IMR-90 (cell line): ENCODE results near the gene ACSF2.

ENCODE experiments used
- BHLHE40 ChIP-seq: fragments of 150-350 bp; IDR thresholded peaks from 2 replicates; pipeline ENCODE4 v1.6.1; 2016; ENCODE audit warnings: mild to moderate bottlenecking, low read depth, low read length
- CEBPB ChIP-seq: IDR thresholded peaks from 2 replicates; pipeline ENCODE4 v1.6.1; 2012; ENCODE audit warnings: low read depth, low read length, improper control_type of control experiment
- CHD1 ChIP-seq: IDR thresholded peaks from 2 replicates; pipeline ENCODE4 v1.6.1; 2012; ENCODE audit warnings: low read depth, low read length, improper control_type of control experiment
- MAFK ChIP-seq: IDR thresholded peaks from 2 replicates; pipeline ENCODE4 v1.6.1; 2012; ENCODE audit warnings: low read depth, low read length, improper control_type of control experiment
- MAZ ChIP-seq: IDR thresholded peaks from 2 replicates; pipeline ENCODE4 v1.6.1; 2012; ENCODE audit warnings: low read depth, mild to moderate bottlenecking, low read length, improper control_type of control experiment, moderate library complexity, borderline replicate concordance
- MXI1 ChIP-seq: IDR thresholded peaks from 2 replicates; pipeline ENCODE4 v1.6.1; 2012; ENCODE audit warnings: low read depth, mild to moderate bottlenecking, low read length, moderate library complexity, borderline replicate concordance
- POLR2A ChIP-seq: IDR thresholded peaks from 2 replicates; pipeline ENCODE4 v1.6.1; 2012; ENCODE audit warnings: mild to moderate bottlenecking, low read depth, low read length
- RAD21 ChIP-seq: IDR thresholded peaks from 2 replicates; pipeline ENCODE4 v1.6.1; 2012; ENCODE audit warnings: low read length, improper control_type of control experiment
- RCOR1 ChIP-seq: IDR thresholded peaks from 2 replicates; pipeline ENCODE4 v1.6.1; 2012; ENCODE audit warnings: mild to moderate bottlenecking, low read length, improper control_type of control experiment; ENCODE audit not compliant: insufficient replicate concordance
- RFX5 ChIP-seq: IDR thresholded peaks from 2 replicates; pipeline ENCODE4 v1.8.0; 2012; ENCODE audit warnings: low read depth, mild to moderate bottlenecking, low read length, moderate library complexity
- SMC3 ChIP-seq: fragments of 150-350 bp; IDR thresholded peaks from 2 replicates; pipeline ENCODE4 v1.6.1; 2016; ENCODE audit warnings: low read depth, mild to moderate bottlenecking, antibody characterized with exemption, low read length, moderate library complexity
- TF ChIP-seq, protein P1 (sequence below): conservative IDR thresholded peaks from 2 replicates; pipeline ENCODE4 v1.5.1; 2012; ENCODE audit warnings: mild to moderate bottlenecking, low read depth, low read length, improper control_type of control experiment
- TF ChIP-seq, protein P2 (sequence below): fragments of 150-350 bp; IDR thresholded peaks from 2 replicates; pipeline ENCODE4 v1.6.1; 2017; ENCODE audit warnings: mild to moderate bottlenecking, antibody characterized with exemption, low read length, low read depth
- TF ChIP-seq, protein P3 (sequence below): fragments of 150-350 bp; IDR thresholded peaks from 2 replicates; pipeline ENCODE4 v1.6.1; 2016; ENCODE audit warnings: low read depth, mild to moderate bottlenecking, low read length, moderate library complexity, borderline replicate concordance

DNA sequence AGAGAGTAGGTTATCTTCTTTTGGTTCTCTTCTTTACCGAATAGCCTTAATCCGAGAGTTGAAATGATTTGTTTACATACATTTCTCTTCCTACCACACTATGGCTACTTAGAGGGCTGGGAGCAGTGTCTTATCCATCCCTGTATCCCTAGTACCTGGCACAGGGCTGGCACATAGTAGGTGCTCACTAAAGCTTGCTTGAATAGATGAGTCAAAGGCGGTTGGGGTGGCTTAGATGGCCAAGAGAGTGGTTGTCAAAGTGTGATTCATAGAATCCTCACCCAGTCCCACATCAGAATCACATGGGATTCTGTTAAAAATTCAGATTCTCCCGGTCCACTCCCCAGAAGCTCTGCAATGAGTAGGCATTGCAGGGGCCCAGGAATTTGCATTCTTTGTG is 31.6 kb downstream of the ACSF2 start:
- no peak for TF ChIP-seq RAD21
- TF ChIP-seq, protein P1, sequence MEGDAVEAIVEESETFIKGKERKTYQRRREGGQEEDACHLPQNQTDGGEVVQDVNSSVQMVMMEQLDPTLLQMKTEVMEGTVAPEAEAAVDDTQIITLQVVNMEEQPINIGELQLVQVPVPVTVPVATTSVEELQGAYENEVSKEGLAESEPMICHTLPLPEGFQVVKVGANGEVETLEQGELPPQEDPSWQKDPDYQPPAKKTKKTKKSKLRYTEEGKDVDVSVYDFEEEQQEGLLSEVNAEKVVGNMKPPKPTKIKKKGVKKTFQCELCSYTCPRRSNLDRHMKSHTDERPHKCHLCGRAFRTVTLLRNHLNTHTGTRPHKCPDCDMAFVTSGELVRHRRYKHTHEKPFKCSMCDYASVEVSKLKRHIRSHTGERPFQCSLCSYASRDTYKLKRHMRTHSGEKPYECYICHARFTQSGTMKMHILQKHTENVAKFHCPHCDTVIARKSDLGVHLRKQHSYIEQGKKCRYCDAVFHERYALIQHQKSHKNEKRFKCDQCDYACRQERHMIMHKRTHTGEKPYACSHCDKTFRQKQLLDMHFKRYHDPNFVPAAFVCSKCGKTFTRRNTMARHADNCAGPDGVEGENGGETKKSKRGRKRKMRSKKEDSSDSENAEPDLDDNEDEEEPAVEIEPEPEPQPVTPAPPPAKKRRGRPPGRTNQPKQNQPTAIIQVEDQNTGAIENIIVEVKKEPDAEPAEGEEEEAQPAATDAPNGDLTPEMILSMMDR: no peak
- TF ChIP-seq POLR2A: no peak
- no peak for TF ChIP-seq MAZ
- TF ChIP-seq, protein P2, sequence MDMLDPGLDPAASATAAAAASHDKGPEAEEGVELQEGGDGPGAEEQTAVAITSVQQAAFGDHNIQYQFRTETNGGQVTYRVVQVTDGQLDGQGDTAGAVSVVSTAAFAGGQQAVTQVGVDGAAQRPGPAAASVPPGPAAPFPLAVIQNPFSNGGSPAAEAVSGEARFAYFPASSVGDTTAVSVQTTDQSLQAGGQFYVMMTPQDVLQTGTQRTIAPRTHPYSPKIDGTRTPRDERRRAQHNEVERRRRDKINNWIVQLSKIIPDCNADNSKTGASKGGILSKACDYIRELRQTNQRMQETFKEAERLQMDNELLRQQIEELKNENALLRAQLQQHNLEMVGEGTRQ: no peak
- TF ChIP-seq CEBPB: no peak
- TF ChIP-seq, protein P3, sequence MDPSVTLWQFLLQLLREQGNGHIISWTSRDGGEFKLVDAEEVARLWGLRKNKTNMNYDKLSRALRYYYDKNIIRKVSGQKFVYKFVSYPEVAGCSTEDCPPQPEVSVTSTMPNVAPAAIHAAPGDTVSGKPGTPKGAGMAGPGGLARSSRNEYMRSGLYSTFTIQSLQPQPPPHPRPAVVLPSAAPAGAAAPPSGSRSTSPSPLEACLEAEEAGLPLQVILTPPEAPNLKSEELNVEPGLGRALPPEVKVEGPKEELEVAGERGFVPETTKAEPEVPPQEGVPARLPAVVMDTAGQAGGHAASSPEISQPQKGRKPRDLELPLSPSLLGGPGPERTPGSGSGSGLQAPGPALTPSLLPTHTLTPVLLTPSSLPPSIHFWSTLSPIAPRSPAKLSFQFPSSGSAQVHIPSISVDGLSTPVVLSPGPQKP: no peak
- TF ChIP-seq MAFK: no peak
- no peak for TF ChIP-seq RCOR1
- no peak for TF ChIP-seq RFX5
- TF ChIP-seq MXI1: no peak
- no peak for TF ChIP-seq BHLHE40
- TF ChIP-seq SMC3: no peak
- no peak for TF ChIP-seq CHD1
